ENCODE data around the gene SHC3. TPM values are rescaled to one million over a fixed set of nuclear protein-coding genes. Genes with fewer than 3 reads are reported as not detected.

Gene SHC3
- total and polyA plus RNA-seq, 2 donors (not counting 3 experiments of a cell fraction or from before 2014, with no cell fraction given), result 1.0 to 2.0 TPM

DNA sequence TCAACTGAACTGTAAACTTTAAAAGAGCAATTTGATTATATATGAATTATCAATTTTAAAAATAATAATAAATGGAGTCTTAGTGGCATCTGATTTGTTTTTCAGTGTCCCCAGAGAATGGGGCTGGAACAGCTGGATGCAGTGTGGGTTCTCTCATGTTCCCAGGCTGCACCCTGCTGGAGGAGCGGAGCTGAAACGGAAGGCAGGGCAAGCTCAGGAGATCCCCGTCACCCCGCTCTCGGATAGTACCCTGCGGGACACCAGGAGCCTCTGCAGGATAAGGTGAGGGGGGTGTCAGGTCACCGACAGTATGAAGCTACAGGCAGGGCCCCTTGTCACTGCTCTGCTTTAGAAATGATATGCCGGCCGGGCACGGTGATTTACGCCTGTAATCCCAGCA is 130.0 kb downstream of the SHC3 start:
- TF ChIP-seq POLR2AphosphoS5 (IDR thresholded peaks at IDR 0.05; ENCODE audit: insufficient read depth, low read depth, low read length), result no peak
- TF ChIP-seq, protein P1, sequence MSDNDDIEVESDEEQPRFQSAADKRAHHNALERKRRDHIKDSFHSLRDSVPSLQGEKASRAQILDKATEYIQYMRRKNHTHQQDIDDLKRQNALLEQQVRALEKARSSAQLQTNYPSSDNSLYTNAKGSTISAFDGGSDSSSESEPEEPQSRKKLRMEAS (IDR thresholded peaks at IDR 0.05; ENCODE audit: insufficient read depth, insufficient read length), result no peak
- TF ChIP-seq FOS (IDR thresholded peaks at IDR 0.05; ENCODE audit: borderline replicate concordance, insufficient read depth, low read length), result no peak
- TF ChIP-seq, protein P2, sequence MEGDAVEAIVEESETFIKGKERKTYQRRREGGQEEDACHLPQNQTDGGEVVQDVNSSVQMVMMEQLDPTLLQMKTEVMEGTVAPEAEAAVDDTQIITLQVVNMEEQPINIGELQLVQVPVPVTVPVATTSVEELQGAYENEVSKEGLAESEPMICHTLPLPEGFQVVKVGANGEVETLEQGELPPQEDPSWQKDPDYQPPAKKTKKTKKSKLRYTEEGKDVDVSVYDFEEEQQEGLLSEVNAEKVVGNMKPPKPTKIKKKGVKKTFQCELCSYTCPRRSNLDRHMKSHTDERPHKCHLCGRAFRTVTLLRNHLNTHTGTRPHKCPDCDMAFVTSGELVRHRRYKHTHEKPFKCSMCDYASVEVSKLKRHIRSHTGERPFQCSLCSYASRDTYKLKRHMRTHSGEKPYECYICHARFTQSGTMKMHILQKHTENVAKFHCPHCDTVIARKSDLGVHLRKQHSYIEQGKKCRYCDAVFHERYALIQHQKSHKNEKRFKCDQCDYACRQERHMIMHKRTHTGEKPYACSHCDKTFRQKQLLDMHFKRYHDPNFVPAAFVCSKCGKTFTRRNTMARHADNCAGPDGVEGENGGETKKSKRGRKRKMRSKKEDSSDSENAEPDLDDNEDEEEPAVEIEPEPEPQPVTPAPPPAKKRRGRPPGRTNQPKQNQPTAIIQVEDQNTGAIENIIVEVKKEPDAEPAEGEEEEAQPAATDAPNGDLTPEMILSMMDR (IDR thresholded peaks at IDR 0.05; ENCODE audit: extremely low read depth in 1 of 2, insufficient read depth in 1 of 2, low read depth in 1 of 2, low read length in 2 of 2), result no peak
- no peak for TF ChIP-seq JUN (IDR thresholded peaks at IDR 0.05; ENCODE audit: borderline replicate concordance, insufficient read depth, insufficient read length, low read depth)
- TF ChIP-seq GATA2 (IDR thresholded peaks at IDR 0.05; ENCODE audit: insufficient read depth, insufficient read length, low read depth, low read length), result no peak
- TF ChIP-seq POLR2A (IDR thresholded peaks at IDR 0.05; ENCODE audit: low read depth, low read length), result no peak
- no peak for TF ChIP-seq EZH2 (IDR thresholded peaks at IDR 0.05; ENCODE audit: borderline replicate concordance, low read depth, low read length, severe bottlenecking)
- no peak for TF ChIP-seq MYC (IDR thresholded peaks at IDR 0.05; ENCODE audit: low read depth, low read length)
- FAIRE-seq (no peak), DNase-seq (ENCODE audit: low read depth, low spot score) (no peak)
- H4K20me1 ChIP-seq (replicated peaks; ENCODE audit: control insufficient read depth, extremely low read depth, insufficient read depth, low read length), result no peaks in the 10 kb centered on the region
- ChIA-PET CTCF (interaction anchor here (1.7 kb wide), 1 partner anchor 230 kb away, joined by 3 read pairs; no protein-coding TSS in a partner anchor), POLR2A (no interaction called here)
- BruUV-seq (replicated peaks), result no TSS peak
- no peaks in the 10 kb centered on the region for H3K36me3 ChIP-seq (ENCODE audit: control insufficient read depth in 2 of 2, extremely low read depth in 1 of 2, insufficient read depth in 2 of 2, low read length in 2 of 2)
- H3K9me3 ChIP-seq (replicated peaks; ENCODE audit: control insufficient read depth, insufficient read depth, low read length), result no peaks in the 10 kb centered on the region
- no peak overlapping the region for H2AFZ ChIP-seq (ENCODE audit: low read depth, low read length)
- intact Hi-C loops (cut with micrococcal nuclease) (loop anchor here (10.0 kb wide), 1 partner anchor 226 kb away; no protein-coding TSS in a partner anchor), dilution Hi-C loops (cut with MboI; ENCODE audit: extremely low pct_ligation_motif_present, low sequenced_read_pairs) (no loop called here)
- peaks cover 4% of the 10 kb centered on the region for H3K4me1 ChIP-seq (ENCODE audit: control insufficient read depth, extremely low read depth, insufficient read depth, low read length)
- H3K4me3 ChIP-seq (replicated peaks in 1 of 3; ENCODE audit: insufficient read depth in 1 of 3, low read depth in 1 of 3, low read length in 3 of 3), result no peak overlapping the region
- no peak overlapping the region for H3K4me2 ChIP-seq (ENCODE audit: insufficient read depth, low read length)
- H3K9me1 ChIP-seq (replicated peaks; ENCODE audit: control insufficient read depth, extremely low read depth, insufficient read depth, low read length), result no peaks in the 10 kb centered on the region
- no peaks in the 10 kb centered on the region for H3K79me2 ChIP-seq (ENCODE audit: control insufficient read depth, insufficient read depth, low read length)
- no peaks in the 10 kb centered on the region for H3K27me3 ChIP-seq (ENCODE audit: control insufficient read depth in 2 of 2, insufficient read depth in 2 of 2, low read length in 2 of 2)
- no peak overlapping the region for H3K27ac ChIP-seq (ENCODE audit: insufficient read depth, low read depth, low read length)
- no peak overlapping the region for H3K9ac ChIP-seq (replicated peaks; ENCODE audit: extremely low read depth, insufficient read depth, low read length)
